Heart left ventricle (tissue), 16 donors: Measurements from ENCODE around the gene CHST9. TPM values are rescaled to one million over a fixed set of nuclear protein-coding genes. Genes with fewer than 3 reads are reported as not detected.

ENCODE experiments used
- ATAC-seq, 4 donors: fragments of 200-7000 bp; cut with Tn5 transposase; one replicate each; pipeline ENCODE4 v1.9.1; 2020 to 2022; ENCODE audit warnings: moderate library complexity in 4 of 4, mild to moderate bottlenecking in 3 of 4, moderate number of reproducible peaks in 1 of 4
- DNase-seq, 5 donors: peaks; one replicate each; pipeline ENCODE4 v3.0.0-alpha.2; 2020
- H3K27ac ChIP-seq, 12 donors: fragments of 200-600 bp; sonication (generic) in 4 of 12; one replicate each; pipeline versions ENCODE4 v1.5.0 to v1.8.0; 2016 to 2022; ENCODE audit warnings: mild to moderate bottlenecking in 2 of 12
- H3K27me3 ChIP-seq, 9 donors: fragments of 200-600 bp; sonication (generic) in 2 of 9; one replicate each; pipeline versions ENCODE4 v1.5.1 to v1.8.0; 2016 to 2022; ENCODE audit warnings: mild to moderate bottlenecking in 3 of 9
- H3K36me3 ChIP-seq, 9 donors: fragments of 200-600 bp; sonication (generic) in 2 of 9; one replicate each; pipeline versions ENCODE4 v1.5.0 to v1.8.0; 2018 to 2022; ENCODE audit warnings: mild to moderate bottlenecking in 2 of 9
- H3K4me1 ChIP-seq, 12 donors: fragments of 200-600 bp; sonication (generic) in 4 of 12; one replicate each; pipeline versions ENCODE4 v1.5.0 to v1.8.0; 2016 to 2022; ENCODE audit warnings: mild to moderate bottlenecking in 3 of 12
- H3K4me3 ChIP-seq, 12 donors: fragments of 200-600 bp; sonication (generic) in 4 of 12; one replicate each; pipeline versions ENCODE4 v1.5.0 to v1.8.0; 2017 to 2022; ENCODE audit warnings: mild to moderate bottlenecking in 9 of 12, moderate library complexity in 4 of 12
- H3K9me3 ChIP-seq, 12 donors: fragments of 200-600 bp; sonication (generic) in 4 of 12; one replicate each; pipeline versions ENCODE4 v1.5.0 to v1.8.0; 2016 to 2022; ENCODE audit warnings: mild to moderate bottlenecking in 1 of 12
- CTCF ChIP-seq, 12 donors: fragments of 200-600 bp; sonication (generic) in 4 of 12; IDR thresholded peaks; one replicate each; pipeline versions ENCODE4 v1.5.0 to v1.8.0; 2018 to 2022; ENCODE audit warnings: antibody characterized with exemption in 12 of 12, mild to moderate bottlenecking in 5 of 12
- POLR2A ChIP-seq, 2 donors: fragments of 450-650 bp; IDR thresholded peaks; one replicate each; pipeline ENCODE4 v1.6.1; 2017; ENCODE audit warnings: antibody characterized with exemption in 2 of 2, mild to moderate bottlenecking in 2 of 2, moderate library complexity in 2 of 2
- whole genome bisulfite sequencing, 4 donors: extraction: QIAGEN DNeasy Blood & Tissue Kit in 2 of 4; methylation state at CpG; one replicate each; pipeline versions ENCODE4 v1.1.5 to v1.1.7; 2013 to 2018; 5-methylcytosine and 5-hydroxymethylcytosine counted together
- intact Hi-C, 10 donors: fragments of 100-400 bp; cut with DNase I; formaldehyde crosslinking; loops; one replicate each; pipeline versions ENCODE4 v1.11.1 to v1.14.2; 2022
- polyA plus RNA-seq, 2 donors: library from polyadenylated mRNA; stranded (reverse); fragments of 200-250 nt; gene quantifications; one replicate each; pipeline ENCODE4 v1.2.3, GENCODE V29; 2013
- total RNA-seq, 9 donors: library from RNA; depleted of rRNA in 2 of 9; stranded (reverse); fragments of >200 nt in 2 of 9; fragmentation: NEBNext Ultra II Directional in 3 of 9; extraction: Animal tissue kit (Norgen Biotek cat#: 25700) in 3 of 9; gene quantifications; one replicate each; pipeline versions ENCODE4 v1.1.0 to v1.2.4, GENCODE V29; 2016 to 2023
- donor health status: ischemic (EF 13 %, LVEDD 7.1; RV severe dilation, severe dysfunction).
- donor health status: healthy with polysubstance abuse.
- donor health status: DM: no; HTN: yes; CAD: no.
- donor health status: DM: no; HTN: no; CAD: no.
- donor health status: ischemic (EF 25% LVEDD 6.9; RV normal size, moderate dysfunction).
- donor health status: ischemic (EF 25% LVEDD 5.7; RV mildly dilated, moderate dysfunction).
- donor health status: healthy.
- donor health status: DM: yes; HTN: yes; CAD: no.
- donor health status: ischemic (EF 35%, LVEDD 5.7; RV mildly dilated, moderate dysfunction).
- donor health status: nonischemic (EF 11% LVEDD 7.7; RV severe dilation, severe dysfunction).
- donor health status: DM: yes; HTN: yes; CAD: no.
- donor health status: PGD.
- donor health status: ischemic (EF 29% LVEDD 5.4; RV normal size, mild dysfunction).
- donor health status: nonischemic (EF 23%, LVEDD 6.1; RV moderate dilation, normal function).

Gene CHST9
- total and polyA plus RNA-seq, 11 donors: 0.03 to 20.2 (median 4.1) TPM

GRCh38 chr18:27198036-27198435 lies 12.9 kb upstream of the CHST9 start:
- ATAC-seq: no peak
- no peak for DNase-seq
- Histone ChIP-seq H3K27me3 (no peaks in the 10 kb centered on the region), H3K9me3 (no peaks in the 10 kb centered on the region), H3K27ac (no peak overlapping the region), H3K4me3 (no peak overlapping the region), H3K4me1 (no peaks in the 10 kb centered on the region), H3K36me3 (no peaks in the 10 kb centered on the region)
- intact Hi-C loops: no loop called here
- WGBS, 4 donors: 60 to 74% (median 64%) methylated on average over 3 of the region's 3 CpGs
- TF ChIP-seq POLR2A (IDR thresholded peaks at IDR 0.05) (no peak), CTCF (IDR thresholded peaks at IDR 0.05) (no peak)

GRCh38 chr18:27188309-27188708 lies 3.2 kb upstream of the CHST9 start:
- Histone ChIP-seq H3K27ac (no peak overlapping the region), H3K36me3 (no peaks in the 10 kb centered on the region), H3K4me1 (peaks cover 0 to 7% (median 0%) of the 10 kb centered on the region in 12 donors), H3K4me3 (no peak overlapping the region), H3K27me3 (peaks cover 0 to 38% (median 0%) of the 10 kb centered on the region in 9 donors), H3K9me3 (no peaks in the 10 kb centered on the region)
- ATAC-seq (no peak), DNase-seq (no peak)
- intact Hi-C loops: loop anchor here in 3 of 10 donors (5.0 to 10.0 kb wide), 3 partner anchors 154 to 171 kb away; no protein-coding TSS in a partner anchor
- TF ChIP-seq POLR2A (IDR thresholded peaks at IDR 0.05) (no peak), CTCF (IDR thresholded peaks at IDR 0.05) (no peak)
- WGBS, 4 donors: 93 to 97% (median 96%) methylated on average over 1 of the region's 1 CpG

DNA sequence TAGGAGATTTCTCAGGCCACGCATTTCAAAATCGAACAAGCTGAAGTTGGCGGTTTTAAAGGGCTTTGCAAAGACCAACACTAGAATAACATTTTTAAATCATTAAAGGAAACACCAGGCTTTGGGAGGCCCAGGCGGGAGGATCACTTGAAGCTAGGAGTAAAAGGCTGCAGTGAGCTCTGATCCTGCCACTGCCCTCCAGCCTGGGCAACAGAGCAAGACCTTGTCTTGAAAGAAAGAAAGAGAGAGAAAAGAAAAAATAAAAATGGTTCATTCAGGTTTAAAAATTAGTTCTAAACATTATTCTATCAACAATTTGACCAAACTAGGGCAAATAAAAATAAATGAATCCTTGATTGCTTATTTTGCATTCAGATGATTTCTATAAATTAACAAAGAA lies 789 bp upstream of the CHST9 start:
- TF ChIP-seq CTCF (IDR thresholded peaks at IDR 0.05) (no peak), POLR2A (IDR thresholded peaks at IDR 0.05) (no peak)
- no peak overlapping the region for H3K4me3 ChIP-seq
- DNase-seq (no peak), ATAC-seq (no peak)
- peaks cover 0 to 7% (median 0%) of the 10 kb centered on the region in 12 donors for H3K4me1 ChIP-seq
- intact Hi-C loops: loop anchor here in 3 of 10 donors (5.0 to 10.0 kb wide), 3 partner anchors 151 to 169 kb away; no protein-coding TSS in a partner anchor
- 81 to 86% (median 85%) methylated on average over 4 of the region's 4 CpGs for WGBS, 4 donors
- no peaks in the 10 kb centered on the region for H3K36me3 ChIP-seq
- no peaks in the 10 kb centered on the region for H3K9me3 ChIP-seq
- peaks cover 0 to 38% (median 0%) of the 10 kb centered on the region in 9 donors for H3K27me3 ChIP-seq
- no peak overlapping the region for H3K27ac ChIP-seq

- Histone ChIP-seq H3K36me3 (no peaks in the 10 kb centered on the region), H3K4me3 (peak overlapping the region; percentile 33 to 77 (median 50)), H3K9me3 (no peaks in the 10 kb centered on the region), H3K27ac (peak overlapping the region in 1 of 12 donors; percentile 57), H3K4me1 (peaks cover 0 to 7% (median 0%) of the 10 kb centered on the region in 12 donors), H3K27me3 (peaks cover 0 to 38% (median 0%) of the 10 kb centered on the region in 9 donors)
- no peak for TF ChIP-seq CTCF (IDR thresholded peaks at IDR 0.05)
- no peak for TF ChIP-seq POLR2A (IDR thresholded peaks at IDR 0.05)
- DNase-seq: peak in 1 of 5 donors; percentile 23
- peak; percentile 27 to 51 (median 36) for ATAC-seq
- intact Hi-C loops: loop anchor here in 4 of 10 donors (5.0 to 10.0 kb wide), 3 partner anchors 150 to 167 kb away; no protein-coding TSS in a partner anchor
- 3 to 5% (median 4%) methylated on average over 24 to 33 of the region's 33 CpGs for WGBS, 4 donors
Measured at GRCh38 chr18:27184115-27185024, 738 bp downstream of the CHST9 start.
